Thyroid gland (tissue), 4 donors: ENCODE results near the gene TFCP2L1.

Experiments
- CTCF ChIP-seq, 6 experiments: fragments of 200-600 bp in 3 of 6; fragments of 450-650 bp in 3 of 6; sonication (generic) in 3 of 6; IDR thresholded peaks; one replicate each; pipeline ENCODE4 v1.5.1; 2016 to 2019; ENCODE audit warnings: antibody characterized with exemption in 6 of 6, mild to moderate bottlenecking in 2 of 6, inconsistent platforms in 1 of 6, moderate library complexity in 1 of 6
- POLR2A ChIP-seq, 2 donors: fragments of 450-650 bp; IDR thresholded peaks; one replicate each; pipeline ENCODE4 v1.6.1; 2017; ENCODE audit warnings: antibody characterized with exemption in 2 of 2, mild to moderate bottlenecking in 2 of 2, moderate library complexity in 1 of 2

GRCh38 chr2:121200011-121200347 lies 85.0 kb downstream of the TFCP2L1 start:
- TF ChIP-seq CTCF (IDR thresholded peaks at IDR 0.05) (no peak), POLR2A (IDR thresholded peaks at IDR 0.05) (no peak)
